ENCODE results near the gene ZNF568. TPM values are rescaled to one million over a fixed set of nuclear protein-coding genes. Genes with fewer than 3 reads are reported as not detected.

Gene ZNF568
- total and polyA plus RNA-seq, 9 of the 15 experiments (the other 6 are each of a cell fraction or from before 2014, with no cell fraction given): 0.04 to 0.36 (median 0.07) TPM; not detected in 1

- BruUV-seq (replicated peaks): no TSS peak
- WGBS (ENCODE audit: insufficient coverage, low coverage, missing lambda C conversion rate): 2% methylated on average over 24 of the region's 41 CpGs
- TF ChIP-seq YY1 (IDR thresholded peaks at IDR 0.05; ENCODE audit: borderline replicate concordance in 1 of 3, control insufficient read depth in 1 of 3, extremely low read depth in 1 of 3, insufficient read depth in 3 of 3, insufficient read length in 1 of 3, insufficient replicate concordance in 2 of 3, low read depth in 1 of 3, low read length in 2 of 3) (peak in 1 of 3 experiments; percentile 28), ZNF75A (CRISPR knock-in tag; IDR thresholded peaks at IDR 0.05) (no peak), NRF1 (conservative IDR thresholded peaks at IDR 0.05 in 1 of 2, IDR thresholded peaks at IDR 0.05 in 1 of 2) (peak; percentile 76 to 78), ILK (tag; IDR thresholded peaks at IDR 0.05; ENCODE audit: borderline replicate concordance, low read depth) (no peak), ZZZ3 (IDR thresholded peaks at IDR 0.05) (no peak), ZNF740 (CRISPR knock-in tag; IDR thresholded peaks at IDR 0.05) (no peak), ZNF740 (tag; IDR thresholded peaks at IDR 0.05) (no peak), KHSRP (IDR thresholded peaks at IDR 0.05) (no peak), FOXM1 (IDR thresholded peaks at IDR 0.05; ENCODE audit: low read depth) (no peak), FOXM1 (CRISPR knock-in tag; IDR thresholded peaks at IDR 0.05; ENCODE audit: low read depth) (no peak), HDAC3 (IDR thresholded peaks at IDR 0.05; ENCODE audit: borderline replicate concordance, partially characterized antibody) (no peak)
- H3K4me3 ChIP-seq: peak overlapping the region; percentile 7; the same call in 1 of the 2 replicates
- no peaks in the 10 kb centered on the region for H3K9me1 ChIP-seq (ENCODE audit: control insufficient read depth, insufficient read depth, low read length)
- H3K9ac ChIP-seq (ENCODE audit: insufficient read depth in 1 of 2, low read depth in 2 of 2, low read length in 2 of 2): no peak overlapping the region
- intact Hi-C loops (cut with micrococcal nuclease): no loop called here
- H3K9me3 ChIP-seq (replicated peaks; ENCODE audit: control insufficient read depth, insufficient read depth, low read depth, low read length): no peaks in the 10 kb centered on the region; the same call in 1 of the 2 replicates
- H2AFZ ChIP-seq (ENCODE audit: low read depth, low read length): no peak overlapping the region
- H3K27ac ChIP-seq (ENCODE audit: extremely low read depth, low read depth, low read length): no peak overlapping the region
- H3K4me1 ChIP-seq (replicated peaks in 1 of 2; ENCODE audit: control insufficient read depth in 2 of 2, insufficient read depth in 2 of 2, low read length in 2 of 2): peaks cover 0 to 9% of the 10 kb centered on the region in 2 experiments; a peak in 1 of 5 replicates
- no peak for FAIRE-seq
- no peak overlapping the region for H3K4me2 ChIP-seq (ENCODE audit: insufficient read depth, low read length)
- CTCF ChIA-PET (ENCODE audit: low intra/inter-chr PET ratio): no interaction called here
- H3K27me3 ChIP-seq (ENCODE audit: control insufficient read depth in 2 of 2, insufficient read depth in 2 of 2, low read length in 2 of 2): no peaks in the 10 kb centered on the region
- in situ Hi-C loops (cut with MboI): no loop called here
- no peak for ATAC-seq
- no peaks in the 10 kb centered on the region for H3K79me2 ChIP-seq (ENCODE audit: control insufficient read depth, insufficient read depth, low read length)
- no peaks in the 10 kb centered on the region for H4K20me1 ChIP-seq (replicated peaks; ENCODE audit: control insufficient read depth, insufficient read depth, low read length)
- POLR2A ChIA-PET: interaction anchor here (0.6 kb wide), 1 partner anchor 1284 kb away, joined by 3 read pairs; no protein-coding TSS in a partner anchor
- peak in 1 of 4 experiments; percentile 6 for DNase-seq (ENCODE audit: extremely low read depth in 1 of 4, low spot score in 3 of 4)
- no peaks in the 10 kb centered on the region for H3K36me3 ChIP-seq (ENCODE audit: control insufficient read depth, insufficient read depth, low read length)
Measured at GRCh38 chr19:37012093-37012745, 96.1 kb downstream of the ZNF568 start.

Measured in K562 (cell line).